ENCODE data around the gene LMAN2.

The LMAN2 gene, protein sequence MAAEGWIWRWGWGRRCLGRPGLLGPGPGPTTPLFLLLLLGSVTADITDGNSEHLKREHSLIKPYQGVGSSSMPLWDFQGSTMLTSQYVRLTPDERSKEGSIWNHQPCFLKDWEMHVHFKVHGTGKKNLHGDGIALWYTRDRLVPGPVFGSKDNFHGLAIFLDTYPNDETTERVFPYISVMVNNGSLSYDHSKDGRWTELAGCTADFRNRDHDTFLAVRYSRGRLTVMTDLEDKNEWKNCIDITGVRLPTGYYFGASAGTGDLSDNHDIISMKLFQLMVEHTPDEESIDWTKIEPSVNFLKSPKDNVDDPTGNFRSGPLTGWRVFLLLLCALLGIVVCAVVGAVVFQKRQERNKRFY

DNA sequence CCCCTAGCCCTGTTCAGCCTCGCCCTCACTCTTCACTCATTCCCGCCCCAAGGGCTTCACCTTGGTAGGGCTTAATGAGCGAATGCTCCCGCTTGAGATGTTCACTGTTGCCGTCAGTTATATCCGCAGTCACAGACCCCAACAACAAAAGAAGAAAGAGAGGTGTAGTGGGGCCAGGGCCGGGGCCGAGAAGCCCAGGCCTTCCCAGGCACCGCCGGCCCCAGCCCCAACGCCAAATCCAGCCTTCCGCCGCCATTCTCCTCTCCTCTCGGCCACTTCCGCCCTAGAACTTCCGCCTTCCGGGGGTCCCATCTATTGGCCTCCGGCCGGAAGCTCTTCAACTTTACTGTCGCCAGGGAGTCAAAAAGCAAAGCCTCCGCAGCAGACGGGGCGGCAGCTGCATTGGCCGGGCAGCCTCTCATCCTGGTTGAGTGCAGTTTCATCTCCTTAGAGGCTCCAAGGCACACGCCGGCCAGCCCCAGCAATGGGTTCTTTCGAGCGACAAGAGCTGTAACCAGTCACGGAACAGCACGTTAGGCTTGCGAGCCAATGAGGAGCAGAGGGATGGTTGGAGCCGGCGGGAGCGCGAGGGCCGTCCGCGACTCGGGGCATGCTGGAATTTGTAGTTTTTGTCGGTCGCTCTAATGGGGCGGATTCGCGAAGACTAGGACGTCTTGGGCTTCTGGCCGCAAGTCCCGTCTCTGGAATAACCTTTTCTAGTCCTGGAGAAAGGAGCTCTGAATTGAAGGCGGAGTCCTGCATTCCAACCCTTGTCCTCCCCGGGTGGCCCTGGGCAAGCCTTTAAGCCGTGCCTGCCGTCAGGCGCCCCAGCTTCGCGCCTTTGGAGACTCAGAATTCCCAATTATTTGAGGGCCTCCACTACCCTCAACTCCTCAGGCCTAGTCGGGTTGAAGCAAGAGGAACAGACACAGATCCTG lies at the start of gene LMAN2:
TSS of gene LMAN2 (minus strand) at position 277 of the 938 bp plus-strand sequence. CDS start at position 256, 21 bp downstream.
- peak; percentile 98 for DNase-seq

GRCh38 chr5:177399997-177400868 lies 48.8 kb upstream of the LMAN2 start, which contains the start of gene PFN3:
TSS of gene PFN3 (minus strand) at chr5:177400661. CDS start at chr5:177400576, 85 bp downstream.
- DNase-seq: no peak

GRCh38 chr5:177397875-177398390 lies 46.5 kb upstream of the LMAN2 start:
- DNase-seq: no peak

DNA sequence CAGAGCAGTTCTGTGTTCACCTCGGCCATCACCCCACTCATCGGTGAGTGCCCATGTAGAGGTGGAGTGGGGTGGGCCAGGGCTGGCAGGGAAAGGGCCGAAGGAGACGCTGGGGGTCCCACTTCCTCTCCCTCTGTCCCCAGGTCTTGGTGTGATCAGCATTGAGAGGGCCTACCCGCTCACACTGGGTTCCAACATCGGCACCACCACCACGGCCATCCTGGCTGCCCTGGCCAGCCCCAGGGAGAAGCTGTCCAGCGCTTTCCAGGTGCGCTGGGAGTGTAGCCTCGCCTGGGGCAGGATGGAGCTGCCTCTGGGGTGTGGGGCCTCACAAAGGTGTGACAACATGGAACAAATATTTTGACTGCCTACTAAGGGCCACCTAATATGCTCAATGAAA lies 45.3 kb upstream of the LMAN2 start:
- DNase-seq: no peak

DNA sequence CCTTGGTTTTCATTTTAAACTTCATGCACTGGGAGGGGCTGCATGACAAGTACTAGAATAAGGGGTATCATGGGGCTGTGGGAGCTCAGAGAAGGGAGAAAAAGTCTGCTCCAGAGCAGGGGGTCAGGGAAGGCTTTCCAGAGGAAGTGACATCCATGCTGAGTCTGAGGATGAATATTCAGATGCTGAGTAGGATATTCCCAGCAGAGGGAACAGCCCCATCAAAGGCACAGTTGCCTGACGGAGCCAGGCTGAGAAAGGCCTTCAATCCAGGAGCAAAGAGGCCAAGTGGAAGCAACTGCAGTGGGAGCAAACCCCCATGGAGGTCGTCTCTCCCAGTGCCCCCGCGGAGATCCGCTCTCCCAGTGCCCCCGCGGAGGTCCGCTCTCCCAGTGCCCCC lies 44.6 kb upstream of the LMAN2 start:
- DNase-seq: no peak

GRCh38 chr5:177393990-177394389 lies 42.5 kb upstream of the LMAN2 start:
- no peak for DNase-seq

GRCh38 chr5:177393206-177393765 lies 41.8 kb upstream of the LMAN2 start:
- DNase-seq: no peak

DNA sequence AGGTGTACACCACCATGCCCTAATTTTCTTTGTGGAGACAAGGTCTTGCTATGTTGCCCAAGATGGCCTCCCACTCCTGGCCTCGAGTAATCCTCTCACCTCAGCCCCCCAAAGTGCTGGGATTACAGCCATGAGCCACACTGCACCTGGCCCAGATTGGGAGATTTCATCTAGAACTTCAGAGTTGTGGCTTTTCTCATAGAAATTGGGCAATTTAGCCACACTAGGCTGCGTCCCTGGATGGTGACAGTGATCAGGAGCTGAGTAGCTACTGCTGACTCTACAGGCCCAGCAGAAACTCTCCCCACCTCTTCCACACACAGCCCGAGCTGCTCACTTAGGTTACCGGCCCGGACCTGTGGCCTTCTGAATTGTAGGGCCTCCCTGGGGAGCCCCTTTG lies 41.3 kb upstream of the LMAN2 start:
- DNase-seq: no peak

DNA sequence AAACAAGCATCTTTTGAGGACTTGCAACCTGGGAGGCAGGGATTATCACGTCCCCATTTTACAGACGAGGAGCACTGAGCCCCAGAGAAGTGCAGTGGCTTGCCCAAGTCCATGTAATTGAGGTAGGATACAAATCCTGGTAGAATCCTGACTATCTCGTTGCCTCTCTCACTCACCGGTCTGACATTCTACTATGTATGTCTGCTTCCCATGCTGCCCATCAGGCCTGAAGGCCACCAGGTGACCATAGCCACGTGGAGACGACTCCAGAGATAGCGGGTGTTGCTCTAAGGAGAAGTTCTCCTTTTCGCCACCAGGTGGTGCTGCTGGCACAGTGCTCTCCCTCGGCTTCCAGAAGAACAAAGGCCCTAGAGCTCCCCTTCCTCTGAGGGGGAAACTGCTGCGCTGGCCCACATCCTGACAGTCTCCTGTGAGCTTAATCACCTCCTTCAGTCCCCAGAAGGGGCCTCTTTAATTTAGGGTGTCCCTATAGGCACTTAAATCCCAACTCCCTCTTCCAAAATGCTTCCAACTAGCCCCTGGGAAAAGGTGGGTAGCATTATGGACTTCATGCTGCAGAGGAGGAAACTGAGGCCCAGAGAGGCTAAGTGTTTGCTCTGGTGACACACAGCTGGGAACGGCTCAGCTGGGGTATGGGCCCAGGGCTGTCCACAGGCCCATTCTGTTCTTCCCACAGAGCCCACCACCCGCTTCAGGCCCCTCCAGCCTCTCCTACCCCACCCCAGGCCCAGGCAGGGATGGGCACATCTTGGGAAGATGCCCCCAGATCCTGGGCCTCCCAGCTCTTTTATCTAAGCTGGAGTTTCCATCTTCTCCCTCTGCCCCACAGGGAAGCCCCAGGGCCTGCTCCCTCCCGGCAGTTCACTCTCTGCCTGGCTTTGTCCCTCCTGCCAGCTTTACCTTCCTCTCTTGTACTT lies 39.2 kb upstream of the LMAN2 start:
- peak; percentile 70 for DNase-seq

DNA sequence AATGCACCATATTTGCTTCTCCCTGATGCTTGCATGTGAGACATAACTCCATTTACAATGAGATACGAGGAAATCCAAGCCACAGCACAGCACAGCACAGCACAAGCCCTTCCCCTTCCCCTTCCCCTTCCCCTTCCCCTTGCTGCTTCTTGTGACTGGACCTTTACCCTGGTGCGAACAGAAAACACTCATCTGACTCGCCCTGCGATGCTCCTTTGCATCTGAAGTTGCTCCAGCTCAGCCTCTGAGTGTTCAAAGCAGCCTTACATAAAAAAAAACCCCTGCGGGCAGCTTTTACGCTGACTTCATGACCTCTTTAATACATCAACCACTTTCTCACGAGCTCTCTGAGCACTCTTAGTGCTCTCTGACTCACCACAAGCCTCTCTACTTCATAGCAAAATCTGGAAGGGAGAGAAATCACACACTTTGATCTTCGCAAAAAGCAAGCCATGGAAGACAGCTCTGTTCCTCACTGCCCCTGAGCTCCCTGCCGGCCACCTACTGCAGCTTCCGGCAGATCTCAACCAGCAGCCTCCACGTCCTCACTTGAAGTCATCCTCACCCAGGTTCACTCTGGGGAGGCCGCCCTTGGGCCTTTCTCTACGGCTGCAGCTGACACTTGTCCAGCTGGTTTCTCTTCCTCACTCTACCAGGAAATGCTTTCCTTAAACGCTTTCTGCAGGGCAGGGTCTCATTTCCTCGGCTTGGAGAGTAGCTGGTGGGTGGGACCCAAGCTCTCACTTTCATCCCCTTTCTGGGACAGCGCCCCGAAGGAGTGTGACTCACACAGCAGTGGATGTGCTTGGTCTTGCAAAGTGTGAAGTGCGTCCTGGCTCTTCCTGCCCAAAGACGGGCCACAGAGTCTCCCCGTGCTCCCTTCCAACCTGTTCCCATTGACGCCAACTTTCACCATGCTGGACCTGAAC lies 38.0 kb upstream of the LMAN2 start:
- DNase-seq: no peak

GRCh38 chr5:177388521-177389052 lies 37.1 kb upstream of the LMAN2 start:
- no peak for DNase-seq

GRCh38 chr5:177387405-177387804 lies 35.9 kb upstream of the LMAN2 start:
- no peak for DNase-seq

DNA sequence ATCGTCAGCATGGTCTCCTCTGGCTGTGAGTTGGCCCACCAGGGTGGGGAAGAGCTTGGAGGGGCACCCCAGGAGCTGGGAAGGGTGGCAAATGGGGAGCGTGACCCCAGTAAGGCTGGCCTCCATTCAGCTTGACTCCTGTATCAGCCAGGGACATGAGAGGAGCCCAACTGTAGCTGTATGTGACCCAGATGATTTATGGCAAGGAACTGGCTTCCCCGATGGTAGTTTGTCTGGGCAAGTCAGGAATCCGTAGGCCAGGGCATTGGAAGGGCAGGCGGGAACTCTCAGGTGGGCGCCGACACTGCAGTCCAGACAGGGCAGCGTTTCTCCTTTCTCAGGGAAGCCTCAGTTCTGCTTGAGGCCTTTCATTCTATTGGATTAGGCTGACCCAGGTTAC lies 35.1 kb upstream of the LMAN2 start:
- DNase-seq: no peak

DNA sequence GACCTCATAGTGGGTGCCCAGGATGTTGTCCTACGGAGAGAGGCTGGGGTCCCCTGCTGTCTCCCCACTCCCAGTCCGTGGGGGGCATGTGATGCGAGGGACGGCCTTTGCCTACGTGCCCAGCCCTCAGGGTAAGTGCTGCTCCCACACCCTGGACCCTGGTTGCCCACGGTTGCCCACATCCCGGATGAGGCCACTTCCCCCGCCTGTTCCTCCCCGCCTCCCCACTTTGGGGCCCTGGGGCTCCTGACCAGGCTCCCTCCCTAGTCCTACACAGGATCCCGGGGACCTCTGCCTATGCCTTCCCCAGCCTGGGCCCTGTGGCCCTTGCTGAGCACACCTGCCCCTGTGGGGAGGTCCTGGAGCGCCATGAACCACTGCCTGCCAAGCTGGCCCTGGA lies 34.3 kb upstream of the LMAN2 start:
- DNase-seq: no peak

DNA sequence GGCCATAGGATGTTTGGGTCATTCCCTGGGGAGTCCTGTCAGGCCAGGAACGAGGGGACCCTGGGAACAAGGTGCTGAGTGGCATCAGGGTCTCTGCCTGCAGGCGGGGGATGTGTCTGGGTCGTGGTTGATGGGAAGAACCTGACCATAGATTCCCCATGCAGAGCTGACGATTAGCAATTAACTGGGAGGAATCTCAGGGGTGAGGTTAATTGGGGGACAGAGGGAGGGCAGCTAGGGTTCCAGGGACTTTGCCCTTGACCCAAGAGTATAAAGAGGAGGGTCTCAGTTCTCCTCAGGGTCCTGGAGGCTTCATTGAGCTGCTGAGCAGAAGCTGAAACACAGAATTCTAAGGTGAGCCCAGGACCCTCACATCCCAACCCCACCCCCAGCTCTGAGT lies 32.7 kb upstream of the LMAN2 start, which contains the start of gene SLC34A1:
TSS of gene SLC34A1 (plus strand) at position 301 of the 400 bp plus-strand sequence. CDS start 1,308 bp downstream, outside the sequence.
- DNase-seq: no peak

GRCh38 chr5:177383181-177383580 lies 31.7 kb upstream of the LMAN2 start:
- DNase-seq: no peak

- DNase-seq: no peak
Observed at GRCh38 chr5:177382423-177383029, 31.1 kb upstream of the LMAN2 start.

DNA sequence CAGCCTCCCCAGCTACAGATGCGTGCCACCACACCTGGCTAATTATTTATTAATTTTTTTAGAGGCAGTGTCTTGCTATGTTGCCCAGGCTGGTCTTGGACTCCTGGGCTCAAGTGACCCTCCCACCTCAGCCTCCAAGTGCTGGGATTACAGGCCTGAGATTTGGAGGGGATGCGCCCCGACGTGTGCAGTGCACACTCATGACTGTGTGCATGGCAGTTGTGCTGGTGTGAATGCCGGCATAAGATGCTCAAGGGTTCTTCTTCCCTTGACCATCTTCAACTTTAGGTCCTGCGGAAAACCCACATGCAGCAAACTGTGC lies 29.3 kb upstream of the LMAN2 start:
- DNase-seq: no peak
